Astrocyte (in vitro differentiated cells and primary cell): Measurements from ENCODE around the gene CD44. TPM values are rescaled to one million over a fixed set of nuclear protein-coding genes. Genes with fewer than 3 reads are reported as not detected.
A peak's percentile ranks its signal among the peaks of the same experiment; 100 is the strongest.

Experiments used
- DNase-seq: peaks from one replicate; pipeline ENCODE4 v3.0.0-alpha.2; 2010; ENCODE audit warnings: low read depth
- FAIRE-seq: peaks from 2 replicates; lab custom pipeline; 2011; peaks lifted over from hg19 to GRCh38; lab: Jason Lieb, UNC
- H2AFZ ChIP-seq: 2 replicates; pipeline ENCODE4 v1.6.0; 2012; ENCODE audit warnings: low read depth, low read length, inconsistent platforms
- H3K27ac ChIP-seq: 2 replicates; pipeline ENCODE4 v1.5.1; 2011; ENCODE audit warnings: low read depth, low read length, inconsistent platforms
- H3K27me3 ChIP-seq: 2 replicates; pipeline ENCODE4 v1.6.0; 2011; ENCODE audit warnings: low read length, inconsistent platforms; ENCODE audit not compliant: insufficient read depth
- H3K36me3 ChIP-seq: 2 replicates; pipeline ENCODE4 v1.5.1; 2011; ENCODE audit warnings: low read length, inconsistent platforms; ENCODE audit not compliant: insufficient read depth
- H3K4me1 ChIP-seq: 2 replicates; pipeline ENCODE4 v1.5.1; 2011; ENCODE audit warnings: low read length, inconsistent platforms; ENCODE audit not compliant: insufficient read depth
- H3K4me2 ChIP-seq: 2 replicates; pipeline ENCODE4 v1.6.0; 2012; ENCODE audit warnings: low read length, inconsistent platforms
- H3K4me3 ChIP-seq: 2 replicates; pipeline ENCODE4 v1.5.1; 2011; ENCODE audit warnings: low read depth, mild to moderate bottlenecking, low read length, inconsistent platforms; ENCODE audit not compliant: insufficient read depth
- H3K79me2 ChIP-seq: 2 replicates; pipeline ENCODE4 v1.6.0; 2012; ENCODE audit warnings: mild to moderate bottlenecking, low read length, inconsistent platforms; ENCODE audit not compliant: insufficient read depth
- H3K9ac ChIP-seq: 2 replicates; pipeline ENCODE4 v1.6.0; 2012; ENCODE audit warnings: mild to moderate bottlenecking, low read length, inconsistent platforms
- H3K9me3 ChIP-seq: 2 replicates; pipeline ENCODE4 v1.5.1; 2012; ENCODE audit warnings: low read depth, mild to moderate bottlenecking, low read length, inconsistent platforms; ENCODE audit not compliant: insufficient read depth
- H4K20me1 ChIP-seq: 2 replicates; pipeline ENCODE4 v1.6.0; 2012; ENCODE audit warnings: low read length, inconsistent platforms; ENCODE audit not compliant: insufficient read depth
- H3K27ac Mint-ChIP-seq: one replicate; pipeline ENCODE4 v1.8.0; 2021; ENCODE audit warnings: mild to moderate bottlenecking, mixed read lengths; ENCODE audit not compliant: unreplicated experiment
- H3K27me3 Mint-ChIP-seq: one replicate; pipeline ENCODE4 v1.8.0; 2021; ENCODE audit warnings: low read depth, mixed read lengths; ENCODE audit not compliant: unreplicated experiment
- H3K36me3 Mint-ChIP-seq: one replicate; pipeline ENCODE4 v1.8.0; 2021; ENCODE audit warnings: low read depth, mixed read lengths; ENCODE audit not compliant: unreplicated experiment
- H3K4me1 Mint-ChIP-seq: one replicate; pipeline ENCODE4 v1.8.0; 2021; ENCODE audit warnings: low read depth, mixed read lengths; ENCODE audit not compliant: unreplicated experiment
- H3K4me3 Mint-ChIP-seq: one replicate; pipeline ENCODE4 v1.8.0; 2021; ENCODE audit warnings: mild to moderate bottlenecking, moderate library complexity, mixed read lengths; ENCODE audit not compliant: unreplicated experiment
- H3K9me3 Mint-ChIP-seq: one replicate; pipeline ENCODE4 v1.8.0; 2021; ENCODE audit warnings: mild to moderate bottlenecking, mixed read lengths; ENCODE audit not compliant: unreplicated experiment
- EZH2 ChIP-seq: IDR thresholded peaks from 2 replicates; pipeline ENCODE4 v1.6.1; 2012; ENCODE audit warnings: mild to moderate bottlenecking, low read length, inconsistent platforms; ENCODE audit not compliant: insufficient read depth
- total RNA-seq: library from RNA; stranded (reverse); gene quantifications from 2 replicates; pipeline ENCODE4 v1.2.1, GENCODE V29; 2021
- TF ChIP-seq, protein P1 (sequence below): IDR thresholded peaks from 2 replicates; pipeline ENCODE4 v1.5.1; 2011; ENCODE audit warnings: low read depth, mild to moderate bottlenecking, inconsistent platforms, low read length, moderate library complexity; ENCODE audit not compliant: insufficient read depth

CD44 gene
- total RNA-seq, 1 donor from 2014 or later = 154 TPM

DNA sequence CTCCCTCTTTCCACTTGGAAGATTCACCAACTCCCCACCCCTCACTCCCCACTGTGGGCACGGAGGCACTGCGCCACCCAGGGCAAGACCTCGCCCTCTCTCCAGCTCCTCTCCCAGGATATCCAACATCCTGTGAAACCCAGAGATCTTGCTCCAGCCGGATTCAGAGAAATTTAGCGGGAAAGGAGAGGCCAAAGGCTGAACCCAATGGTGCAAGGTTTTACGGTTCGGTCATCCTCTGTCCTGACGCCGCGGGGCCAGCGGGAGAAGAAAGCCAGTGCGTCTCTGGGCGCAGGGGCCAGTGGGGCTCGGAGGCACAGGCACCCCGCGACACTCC is 397 bp upstream of the CD44 start:
- Histone ChIP-seq H3K9me3 (no peaks in the 10 kb centered on the region), H3K4me3 (peak overlapping the region; percentile 91), H3K4me2 (peak overlapping the region; percentile 95), H3K79me2 (peaks cover 54% of the 10 kb centered on the region), H2AFZ (peak overlapping the region; percentile 79), H3K9ac (peak overlapping the region; percentile 98), H3K36me3 (no peaks in the 10 kb centered on the region), H3K27ac (peak overlapping the region; percentile 94), H3K27me3 (no peaks in the 10 kb centered on the region), H3K4me1 (peaks cover 33% of the 10 kb centered on the region), H4K20me1 (peaks cover 38% of the 10 kb centered on the region)
- H3K27ac Mint-ChIP-seq = no peak overlapping the region
- H3K27me3 Mint-ChIP-seq = peaks cover 9% of the 10 kb centered on the region
- FAIRE-seq = no peak
- TF ChIP-seq EZH2 = no peak
- H3K4me1 Mint-ChIP-seq = peaks cover 21% of the 10 kb centered on the region
- H3K36me3 Mint-ChIP-seq = no peaks in the 10 kb centered on the region
- peak overlapping the region; percentile 95 for H3K4me3 Mint-ChIP-seq
- DNase-seq = no peak
- no peaks in the 10 kb centered on the region for H3K9me3 Mint-ChIP-seq

DNA sequence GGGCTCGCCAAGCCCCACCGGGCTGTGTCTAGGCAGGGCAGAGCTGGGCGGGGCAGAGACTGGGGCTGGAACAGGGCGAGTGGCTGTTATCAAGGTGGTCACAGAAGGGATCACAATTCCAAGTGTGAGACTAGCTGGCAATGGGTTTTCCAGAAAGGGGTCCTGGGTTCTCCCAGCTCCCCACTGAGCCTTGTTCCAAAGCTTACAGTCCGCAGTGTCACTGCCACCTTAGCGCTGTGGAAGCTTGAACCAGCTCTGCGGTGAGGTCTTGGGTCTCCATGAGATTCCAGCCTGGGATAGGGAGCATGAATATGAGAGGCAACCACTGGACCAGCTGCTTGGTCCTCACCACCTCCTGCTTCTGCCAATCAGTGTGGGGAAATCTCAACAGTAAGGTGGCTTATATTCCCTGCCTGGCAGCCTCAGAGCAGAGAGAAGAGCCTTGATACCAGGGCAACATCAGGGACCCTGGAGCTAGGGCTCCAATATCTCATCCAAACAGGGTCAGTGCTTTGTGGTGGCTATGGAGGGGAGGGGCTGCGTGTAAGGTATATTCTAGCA is 831 bp downstream of the CD44 start:
- no peaks in the 10 kb centered on the region for H3K9me3 ChIP-seq
- H3K4me3 ChIP-seq = peak overlapping the region; percentile 91
- Mint-ChIP-seq H3K27me3 (peaks cover 9% of the 10 kb centered on the region), H3K36me3 (no peaks in the 10 kb centered on the region), H3K4me1 (peaks cover 30% of the 10 kb centered on the region), H3K4me3 (peak overlapping the region; percentile 95), H3K27ac (peak overlapping the region; percentile 36), H3K9me3 (no peaks in the 10 kb centered on the region)
- no peaks in the 10 kb centered on the region for H3K27me3 ChIP-seq
- TF ChIP-seq EZH2 = no peak
- TF ChIP-seq, protein P1, sequence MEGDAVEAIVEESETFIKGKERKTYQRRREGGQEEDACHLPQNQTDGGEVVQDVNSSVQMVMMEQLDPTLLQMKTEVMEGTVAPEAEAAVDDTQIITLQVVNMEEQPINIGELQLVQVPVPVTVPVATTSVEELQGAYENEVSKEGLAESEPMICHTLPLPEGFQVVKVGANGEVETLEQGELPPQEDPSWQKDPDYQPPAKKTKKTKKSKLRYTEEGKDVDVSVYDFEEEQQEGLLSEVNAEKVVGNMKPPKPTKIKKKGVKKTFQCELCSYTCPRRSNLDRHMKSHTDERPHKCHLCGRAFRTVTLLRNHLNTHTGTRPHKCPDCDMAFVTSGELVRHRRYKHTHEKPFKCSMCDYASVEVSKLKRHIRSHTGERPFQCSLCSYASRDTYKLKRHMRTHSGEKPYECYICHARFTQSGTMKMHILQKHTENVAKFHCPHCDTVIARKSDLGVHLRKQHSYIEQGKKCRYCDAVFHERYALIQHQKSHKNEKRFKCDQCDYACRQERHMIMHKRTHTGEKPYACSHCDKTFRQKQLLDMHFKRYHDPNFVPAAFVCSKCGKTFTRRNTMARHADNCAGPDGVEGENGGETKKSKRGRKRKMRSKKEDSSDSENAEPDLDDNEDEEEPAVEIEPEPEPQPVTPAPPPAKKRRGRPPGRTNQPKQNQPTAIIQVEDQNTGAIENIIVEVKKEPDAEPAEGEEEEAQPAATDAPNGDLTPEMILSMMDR = no peak
- peaks cover 50% of the 10 kb centered on the region for H4K20me1 ChIP-seq
- peak overlapping the region; percentile 79 for H2AFZ ChIP-seq
- H3K9ac ChIP-seq = peak overlapping the region; percentile 98
- H3K36me3 ChIP-seq = no peaks in the 10 kb centered on the region
- H3K79me2 ChIP-seq = peaks cover 66% of the 10 kb centered on the region
- peaks cover 46% of the 10 kb centered on the region for H3K4me1 ChIP-seq
- peak overlapping the region; percentile 94 for H3K27ac ChIP-seq
- no peak for FAIRE-seq
- DNase-seq = no peak
- H3K4me2 ChIP-seq = peak overlapping the region; percentile 95

DNA sequence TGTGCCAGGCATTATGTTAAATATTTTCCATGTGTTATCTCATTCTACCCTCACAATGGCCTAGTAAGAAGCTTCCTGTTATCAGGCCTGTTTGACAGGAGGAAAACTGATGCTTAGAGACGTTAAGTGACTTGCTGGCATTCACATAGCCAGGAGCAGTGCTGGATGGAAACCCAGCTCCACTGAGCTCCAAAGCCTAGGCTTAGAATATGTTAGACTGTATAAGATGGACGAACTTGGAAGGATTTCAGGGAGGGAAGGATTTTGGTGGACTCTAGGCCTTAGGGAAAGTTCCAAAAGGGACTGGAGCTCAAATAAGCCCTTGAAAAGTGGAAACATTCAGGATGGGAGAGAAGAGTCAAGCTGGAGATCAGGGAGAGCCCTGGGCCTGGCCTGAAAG is 2.1 kb downstream of the CD44 start:
- Histone ChIP-seq H3K27me3 (no peaks in the 10 kb centered on the region), H4K20me1 (peaks cover 62% of the 10 kb centered on the region), H3K4me3 (peak overlapping the region; percentile 91), H3K9ac (peak overlapping the region; percentile 98), H3K79me2 (peaks cover 79% of the 10 kb centered on the region), H3K27ac (peak overlapping the region; percentile 94), H3K4me1 (peaks cover 55% of the 10 kb centered on the region), H3K4me2 (peak overlapping the region; percentile 95), H2AFZ (no peak overlapping the region), H3K36me3 (no peaks in the 10 kb centered on the region), H3K9me3 (no peaks in the 10 kb centered on the region)
- no peak overlapping the region for H3K27ac Mint-ChIP-seq
- no peaks in the 10 kb centered on the region for H3K9me3 Mint-ChIP-seq
- no peaks in the 10 kb centered on the region for H3K36me3 Mint-ChIP-seq
- TF ChIP-seq, protein P1 = no peak
- FAIRE-seq = no peak
- H3K4me1 Mint-ChIP-seq = peaks cover 37% of the 10 kb centered on the region
- no peak for DNase-seq
- H3K27me3 Mint-ChIP-seq = peaks cover 9% of the 10 kb centered on the region
- peak overlapping the region; percentile 95 for H3K4me3 Mint-ChIP-seq
